ENCODE data around the gene SPATA6L.

GRCh38 chr9:4666042-4666699 lies at the start of gene SPATA6L:
- TF ChIP-seq, protein P1, sequence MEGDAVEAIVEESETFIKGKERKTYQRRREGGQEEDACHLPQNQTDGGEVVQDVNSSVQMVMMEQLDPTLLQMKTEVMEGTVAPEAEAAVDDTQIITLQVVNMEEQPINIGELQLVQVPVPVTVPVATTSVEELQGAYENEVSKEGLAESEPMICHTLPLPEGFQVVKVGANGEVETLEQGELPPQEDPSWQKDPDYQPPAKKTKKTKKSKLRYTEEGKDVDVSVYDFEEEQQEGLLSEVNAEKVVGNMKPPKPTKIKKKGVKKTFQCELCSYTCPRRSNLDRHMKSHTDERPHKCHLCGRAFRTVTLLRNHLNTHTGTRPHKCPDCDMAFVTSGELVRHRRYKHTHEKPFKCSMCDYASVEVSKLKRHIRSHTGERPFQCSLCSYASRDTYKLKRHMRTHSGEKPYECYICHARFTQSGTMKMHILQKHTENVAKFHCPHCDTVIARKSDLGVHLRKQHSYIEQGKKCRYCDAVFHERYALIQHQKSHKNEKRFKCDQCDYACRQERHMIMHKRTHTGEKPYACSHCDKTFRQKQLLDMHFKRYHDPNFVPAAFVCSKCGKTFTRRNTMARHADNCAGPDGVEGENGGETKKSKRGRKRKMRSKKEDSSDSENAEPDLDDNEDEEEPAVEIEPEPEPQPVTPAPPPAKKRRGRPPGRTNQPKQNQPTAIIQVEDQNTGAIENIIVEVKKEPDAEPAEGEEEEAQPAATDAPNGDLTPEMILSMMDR (conservative IDR thresholded peaks at IDR 0.05; ENCODE audit: low read depth, low read length), result no peak
- TF ChIP-seq POLR2A (IDR thresholded peaks at IDR 0.05; ENCODE audit: low read depth, low read length) (no peak), RAD21 (IDR thresholded peaks at IDR 0.05; ENCODE audit: low read length) (no peak)
